GM10248 (cell line): ENCODE data around the gene RPS6KA6.
"Not testable (repeated sequence)": the region's sequence is repeated elsewhere in the genome, so short reads cannot be mapped to it uniquely, and the experiment has no call there.

Experiments
- CTCF ChIA-PET: fragments of 300-600 bp; sonication (Branson Sonifier 250); formaldehyde crosslinking; extraction: SDS; loops from one replicate; lab custom pipeline; 2021; ENCODE audit warnings: antibody characterized with exemption; lab: Yijun Ruan, JAX
- POLR2A ChIA-PET: fragments of 350-650 bp; sonication (Branson Sonifier 250); formaldehyde crosslinking; extraction: SDS; loops from one replicate; lab custom pipeline; 2020; ENCODE audit warnings: antibody characterized with exemption; lab: Yijun Ruan, JAX
- DNase-seq: peaks from one replicate; pipeline ENCODE4 v3.0.0; 2012; ENCODE audit errors: extremely low spot score
- TF ChIP-seq, protein P1 (sequence below): IDR thresholded peaks from 2 replicates; pipeline ENCODE4 v1.5.1; 2012; ENCODE audit warnings: mild to moderate bottlenecking, low read depth; ENCODE audit errors: extremely low read depth, missing control alignments, control extremely low read depth

The RPS6KA6 gene

DNA sequence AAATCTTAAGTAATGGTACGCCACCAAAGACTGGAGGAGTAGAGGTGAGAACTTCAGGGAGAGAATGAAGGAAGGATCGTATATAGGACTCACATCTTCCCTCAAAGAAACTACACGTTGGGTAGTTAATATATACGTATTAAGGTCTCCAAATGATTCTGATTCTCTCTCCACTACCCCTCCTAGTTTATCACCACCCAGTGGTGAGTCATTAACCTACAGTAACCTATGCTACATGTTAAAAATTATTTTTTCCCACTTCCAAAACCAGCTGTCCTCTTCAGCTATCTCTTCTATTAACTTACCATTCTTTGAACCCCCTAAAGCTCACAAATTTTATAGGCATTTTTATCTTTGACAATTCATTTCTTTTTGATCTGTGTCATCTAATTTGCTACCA, 69.7 kb downstream of the RPS6KA6 start:
- ChIA-PET CTCF (no interaction called here), POLR2A (no interaction called here)
- DNase-seq, result no peak
- TF ChIP-seq, protein P1, sequence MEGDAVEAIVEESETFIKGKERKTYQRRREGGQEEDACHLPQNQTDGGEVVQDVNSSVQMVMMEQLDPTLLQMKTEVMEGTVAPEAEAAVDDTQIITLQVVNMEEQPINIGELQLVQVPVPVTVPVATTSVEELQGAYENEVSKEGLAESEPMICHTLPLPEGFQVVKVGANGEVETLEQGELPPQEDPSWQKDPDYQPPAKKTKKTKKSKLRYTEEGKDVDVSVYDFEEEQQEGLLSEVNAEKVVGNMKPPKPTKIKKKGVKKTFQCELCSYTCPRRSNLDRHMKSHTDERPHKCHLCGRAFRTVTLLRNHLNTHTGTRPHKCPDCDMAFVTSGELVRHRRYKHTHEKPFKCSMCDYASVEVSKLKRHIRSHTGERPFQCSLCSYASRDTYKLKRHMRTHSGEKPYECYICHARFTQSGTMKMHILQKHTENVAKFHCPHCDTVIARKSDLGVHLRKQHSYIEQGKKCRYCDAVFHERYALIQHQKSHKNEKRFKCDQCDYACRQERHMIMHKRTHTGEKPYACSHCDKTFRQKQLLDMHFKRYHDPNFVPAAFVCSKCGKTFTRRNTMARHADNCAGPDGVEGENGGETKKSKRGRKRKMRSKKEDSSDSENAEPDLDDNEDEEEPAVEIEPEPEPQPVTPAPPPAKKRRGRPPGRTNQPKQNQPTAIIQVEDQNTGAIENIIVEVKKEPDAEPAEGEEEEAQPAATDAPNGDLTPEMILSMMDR, result no peak

DNA sequence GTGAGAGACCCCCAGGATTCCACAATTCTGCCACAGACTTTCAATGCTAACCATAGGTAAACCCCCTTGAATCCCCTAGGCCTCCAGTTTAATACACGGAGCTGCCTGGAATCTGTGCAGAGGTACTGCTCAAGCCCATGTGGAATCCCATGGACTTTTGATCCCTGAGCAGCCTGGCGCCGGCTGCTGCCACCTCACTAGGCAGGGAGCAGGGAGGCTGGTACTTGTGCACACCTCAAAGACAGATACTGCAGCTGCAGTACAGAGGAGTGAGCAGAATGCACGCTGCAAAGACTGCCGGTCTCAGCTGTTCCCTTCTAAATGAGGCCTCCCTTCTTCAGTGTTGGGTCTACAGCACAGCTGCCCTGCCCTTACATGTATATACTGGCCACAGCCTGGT, 79.4 kb downstream of the RPS6KA6 start:
- ChIA-PET CTCF (no interaction called here), POLR2A (no interaction called here)
- TF ChIP-seq, protein P1, result no peak
- no peak for DNase-seq

DNA sequence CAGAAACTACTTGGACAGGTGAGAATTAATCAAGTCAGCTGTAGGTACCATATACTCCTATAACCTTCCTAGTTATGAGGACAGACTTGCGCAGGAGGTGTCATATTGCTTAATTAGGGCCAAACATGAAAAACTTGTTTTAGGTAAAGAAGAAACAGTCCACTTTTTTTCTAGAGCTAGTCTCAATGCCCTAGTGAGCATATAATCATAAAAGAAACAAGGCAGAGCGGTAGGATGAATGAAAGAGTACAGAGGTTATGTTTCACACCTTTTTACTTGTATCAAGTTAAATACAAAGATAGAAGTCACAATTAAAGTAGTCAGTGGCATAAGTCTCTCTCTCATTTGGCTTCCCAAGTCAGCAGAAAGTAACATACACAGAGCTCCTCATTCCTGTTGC, 88.9 kb downstream of the RPS6KA6 start:
- POLR2A ChIA-PET, result no interaction called here
- TF ChIP-seq, protein P1, result no peak
- DNase-seq, result no peak
- CTCF ChIA-PET, result interaction anchor here (1.3 to 1.4 kb wide), 2 partner anchors 11 to 12 kb away, joined by 3 to 4 read pairs; no protein-coding TSS in a partner anchor

DNA sequence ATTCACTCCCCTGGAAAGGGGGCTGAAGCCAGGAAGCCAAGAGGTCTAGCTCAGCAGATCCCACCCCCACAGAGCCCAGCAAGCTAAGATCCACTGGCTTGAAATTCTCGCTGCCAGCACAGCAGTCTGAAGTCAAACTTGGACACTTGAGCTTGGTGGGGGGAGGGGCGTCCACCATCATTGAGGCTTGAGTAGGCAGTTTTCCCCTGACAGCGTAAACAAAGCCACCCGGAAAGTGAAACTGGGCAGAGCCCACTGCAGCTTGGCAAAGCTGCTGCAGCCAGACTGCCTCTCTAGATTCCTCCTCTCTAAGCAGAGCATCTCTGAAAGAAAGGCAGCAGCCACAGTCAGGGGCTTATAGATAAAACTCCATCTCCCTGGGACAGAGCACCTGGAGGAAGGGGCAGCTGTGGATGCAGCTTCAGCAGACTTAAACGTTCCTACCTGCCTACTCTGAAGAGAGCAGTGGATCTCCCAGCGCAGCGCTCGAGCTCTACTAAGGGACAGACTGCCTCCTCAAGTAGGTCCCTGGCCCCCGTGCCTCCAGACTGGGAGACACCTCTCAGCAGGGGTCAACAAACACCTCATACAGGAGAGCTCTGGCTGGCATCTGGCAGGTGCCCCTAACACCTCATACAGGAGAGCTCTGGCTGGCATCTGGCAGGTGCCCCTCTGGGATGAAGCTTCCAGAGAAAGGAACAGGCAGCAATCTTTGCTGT, 108.4 kb downstream of the RPS6KA6 start:
- POLR2A ChIA-PET, CTCF ChIA-PET, DNase-seq: not testable (repeated sequence)

DNA sequence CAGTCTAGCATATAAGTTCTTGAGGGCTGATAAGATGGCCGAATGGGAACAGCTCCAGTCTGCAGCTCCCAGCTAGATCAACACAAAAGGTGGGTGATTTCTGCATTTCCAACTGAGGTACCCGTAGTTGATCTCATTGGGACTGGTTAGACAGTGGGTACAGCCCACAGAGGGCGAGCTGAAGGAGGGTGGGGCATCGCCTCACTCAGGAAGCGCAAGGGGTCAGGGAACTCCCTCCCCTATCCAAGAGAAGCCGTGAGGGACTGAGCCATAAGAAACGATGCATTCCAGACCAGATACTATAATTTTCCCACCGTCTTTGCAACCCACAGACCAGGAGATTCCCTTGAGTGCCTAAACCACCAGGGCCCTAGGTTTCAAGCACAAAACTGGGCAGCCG, 109.0 kb downstream of the RPS6KA6 start:
- POLR2A ChIA-PET, result no interaction called here
- DNase-seq, result no peak
- TF ChIP-seq, protein P1, result no peak
- CTCF ChIA-PET, result no interaction called here

DNA sequence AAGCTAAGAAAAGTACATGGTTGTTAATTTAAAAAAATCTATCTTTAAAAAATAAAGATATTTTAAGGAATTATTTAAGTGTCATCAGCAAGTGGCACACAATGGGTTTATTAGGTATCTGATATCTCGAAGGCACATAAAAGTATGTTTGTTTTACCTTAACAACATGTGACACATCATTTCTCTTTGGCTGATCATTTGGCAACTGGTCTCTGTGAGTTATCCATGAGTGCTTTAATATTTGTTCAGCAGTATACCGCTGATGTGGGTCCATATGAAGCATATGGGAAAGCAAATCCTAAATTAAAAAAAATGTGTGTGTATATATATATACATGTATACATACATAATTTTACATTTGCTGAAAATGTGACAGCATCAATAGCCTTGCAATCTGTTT, 123.2 kb downstream of the RPS6KA6 start:
- TF ChIP-seq, protein P1, result no peak
- ChIA-PET CTCF (no interaction called here), POLR2A (no interaction called here)
- no peak for DNase-seq

DNA sequence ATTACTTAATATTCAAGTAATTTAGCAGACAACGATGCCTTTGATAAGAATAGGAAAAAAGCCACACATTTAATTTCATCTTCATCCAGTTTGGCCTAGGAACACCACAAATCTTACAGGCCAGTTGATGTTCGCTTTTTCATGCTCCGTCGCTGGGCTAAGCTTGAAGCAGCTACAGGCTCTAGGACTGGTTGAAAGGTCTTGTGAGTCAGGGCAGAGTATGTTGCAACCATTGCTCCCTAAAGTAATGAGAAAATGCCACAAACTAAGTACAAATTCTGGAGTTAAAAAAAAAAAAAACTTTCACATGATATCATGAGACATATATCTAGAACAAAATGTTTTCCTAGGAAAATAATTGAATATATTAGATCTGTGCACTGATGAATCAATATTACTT, 123.8 kb downstream of the RPS6KA6 start:
- DNase-seq, result no peak
- ChIA-PET POLR2A (no interaction called here), CTCF (no interaction called here)

More for the DNA sequence above, 123.8 kb downstream of the RPS6KA6 start:
- TF ChIP-seq, protein P1, result no peak
